Hepatocyte (in vitro differentiated cells): ENCODE results near the gene MADD.

Source experiments
- EZH2 ChIP-seq: fragments of 200-600 bp; sonication (generic); IDR thresholded peaks from 2 replicates; pipeline ENCODE4 v1.6.1; 2016; ENCODE audit warnings: antibody characterized with exemption, mild to moderate bottlenecking, borderline replicate concordance
- EZH2phosphoT487 ChIP-seq: fragments of 200-600 bp; sonication (generic); IDR thresholded peaks from one replicate; pipeline ENCODE4 v1.6.1; 2018; ENCODE audit warnings: antibody characterized with exemption, mild to moderate bottlenecking, low read depth, moderate library complexity; ENCODE audit not compliant: unreplicated experiment, severe bottlenecking
- TF ChIP-seq, protein P1 (sequence below): fragments of 200-600 bp; sonication (generic); IDR thresholded peaks from 2 replicates; pipeline ENCODE4 v1.5.1; 2016; ENCODE audit warnings: antibody characterized with exemption, mild to moderate bottlenecking; ENCODE audit not compliant: poor library complexity

DNA sequence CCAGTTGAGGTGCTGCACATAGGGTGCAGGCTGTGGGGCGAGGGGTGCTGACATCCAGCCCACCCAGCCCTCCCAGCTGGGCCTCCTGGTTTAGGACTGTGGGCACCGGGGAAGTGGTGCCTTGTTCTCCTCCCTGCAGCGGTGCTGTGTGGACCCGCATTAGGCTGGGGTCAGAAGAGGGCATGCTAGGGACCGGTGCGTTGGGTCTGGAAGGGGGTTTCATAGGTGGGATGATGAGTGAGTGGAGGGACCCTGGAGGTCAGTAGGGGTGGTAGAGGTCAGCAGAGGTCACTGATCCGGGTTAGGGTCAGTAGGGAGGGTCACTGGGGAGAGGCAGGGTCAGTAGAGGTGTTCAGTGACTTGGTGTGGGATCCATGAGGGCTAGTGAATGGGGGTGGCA lies 89.2 kb downstream of the MADD start:
- no peak for TF ChIP-seq EZH2phosphoT487
- TF ChIP-seq EZH2, result no peak
- TF ChIP-seq, protein P1, sequence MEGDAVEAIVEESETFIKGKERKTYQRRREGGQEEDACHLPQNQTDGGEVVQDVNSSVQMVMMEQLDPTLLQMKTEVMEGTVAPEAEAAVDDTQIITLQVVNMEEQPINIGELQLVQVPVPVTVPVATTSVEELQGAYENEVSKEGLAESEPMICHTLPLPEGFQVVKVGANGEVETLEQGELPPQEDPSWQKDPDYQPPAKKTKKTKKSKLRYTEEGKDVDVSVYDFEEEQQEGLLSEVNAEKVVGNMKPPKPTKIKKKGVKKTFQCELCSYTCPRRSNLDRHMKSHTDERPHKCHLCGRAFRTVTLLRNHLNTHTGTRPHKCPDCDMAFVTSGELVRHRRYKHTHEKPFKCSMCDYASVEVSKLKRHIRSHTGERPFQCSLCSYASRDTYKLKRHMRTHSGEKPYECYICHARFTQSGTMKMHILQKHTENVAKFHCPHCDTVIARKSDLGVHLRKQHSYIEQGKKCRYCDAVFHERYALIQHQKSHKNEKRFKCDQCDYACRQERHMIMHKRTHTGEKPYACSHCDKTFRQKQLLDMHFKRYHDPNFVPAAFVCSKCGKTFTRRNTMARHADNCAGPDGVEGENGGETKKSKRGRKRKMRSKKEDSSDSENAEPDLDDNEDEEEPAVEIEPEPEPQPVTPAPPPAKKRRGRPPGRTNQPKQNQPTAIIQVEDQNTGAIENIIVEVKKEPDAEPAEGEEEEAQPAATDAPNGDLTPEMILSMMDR, result no peak
